ENCODE results near the gene R3HDM1. TPM values are rescaled to one million over a fixed set of nuclear protein-coding genes. Genes with fewer than 3 reads are reported as not detected.
"Not testable (repeated sequence)": the region's sequence is repeated elsewhere in the genome, so short reads cannot be mapped to it uniquely, and the experiment has no call there.

R3HDM1 gene
- total RNA-seq, 3 donors from 2014 or later = 14.6 to 21.6 (median 17.7) TPM

DNA sequence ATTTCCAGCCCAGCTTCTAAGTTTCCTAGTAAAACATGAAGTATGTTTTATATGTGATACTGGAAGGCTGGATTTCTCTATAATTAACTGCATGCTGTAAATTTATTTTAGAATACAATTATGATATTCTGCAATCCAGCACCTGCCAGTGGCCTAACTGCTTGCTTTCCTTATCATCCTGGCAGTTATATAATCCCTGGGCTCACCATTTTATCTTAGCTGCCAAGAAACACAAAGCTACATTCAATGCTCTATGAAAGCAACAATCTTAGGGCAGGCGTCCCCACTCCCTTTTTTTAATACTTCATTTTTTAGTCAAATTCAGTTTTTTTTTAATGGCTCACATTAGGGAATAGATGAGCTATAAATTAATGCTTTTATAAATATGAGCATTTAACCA, 172.0 kb downstream of the R3HDM1 start:
- Histone ChIP-seq H3K36me3 (no peaks in the 10 kb centered on the region), H3K9me3 (no peaks in the 10 kb centered on the region), H3K27me3 (no peaks in the 10 kb centered on the region), H3K27ac (no peak overlapping the region), H3K4me3 (no peak overlapping the region), H3K4me1 (no peaks in the 10 kb centered on the region)
- intact Hi-C loops (cut with DNase I; ENCODE audit: low total_unique reads) = no loop called here
- no peak for DNase-seq (ENCODE audit: low spot score in 2 of 2)
- TF ChIP-seq POLR2AphosphoS5 (IDR thresholded peaks at IDR 0.05) = no peak

DNA sequence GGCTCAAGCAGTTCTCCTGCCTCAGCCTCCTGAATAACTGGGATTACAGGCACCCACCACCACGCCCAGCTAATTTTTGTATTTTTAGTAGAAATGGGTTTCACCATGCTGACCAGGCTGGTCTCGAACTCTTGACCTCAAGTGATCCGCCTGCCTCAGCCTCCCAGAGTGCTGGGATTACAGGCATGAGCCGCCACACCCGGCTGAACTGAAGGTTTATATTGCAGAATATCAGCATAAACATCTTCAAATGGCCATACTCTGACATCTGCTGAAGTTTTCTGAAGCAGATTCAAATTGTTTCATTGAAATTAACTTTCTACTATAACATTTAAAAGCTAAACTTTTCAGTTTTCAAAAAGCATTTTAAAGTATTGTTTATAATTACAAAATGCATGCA, 172.8 kb downstream of the R3HDM1 start:
- intact Hi-C loops (cut with DNase I; ENCODE audit: low total_unique reads); DNase-seq (ENCODE audit: low spot score in 2 of 2); H3K4me1 ChIP-seq; H3K27ac ChIP-seq; H3K9me3 ChIP-seq; H3K27me3 ChIP-seq; H3K36me3 ChIP-seq; H3K4me3 ChIP-seq: not testable (repeated sequence)

DNA sequence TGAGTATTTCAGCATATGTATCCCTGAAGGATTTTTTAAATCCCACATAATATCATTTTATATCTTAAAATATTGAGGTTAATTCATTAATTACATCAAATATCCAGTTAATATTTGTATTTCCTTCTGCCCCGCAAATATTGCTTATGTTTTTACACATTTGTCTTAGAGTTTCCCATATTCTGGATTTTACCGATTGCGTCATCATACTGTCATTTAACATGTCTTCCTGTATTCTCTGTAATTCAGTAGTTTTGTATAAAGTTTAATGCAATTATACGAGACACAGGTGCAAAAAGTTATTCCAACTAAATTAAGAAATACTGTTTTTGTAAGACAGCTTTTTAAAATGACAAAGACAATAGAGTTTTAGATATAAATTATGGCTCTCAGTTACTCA, 176.9 kb downstream of the R3HDM1 start:
- TF ChIP-seq, protein P1, sequence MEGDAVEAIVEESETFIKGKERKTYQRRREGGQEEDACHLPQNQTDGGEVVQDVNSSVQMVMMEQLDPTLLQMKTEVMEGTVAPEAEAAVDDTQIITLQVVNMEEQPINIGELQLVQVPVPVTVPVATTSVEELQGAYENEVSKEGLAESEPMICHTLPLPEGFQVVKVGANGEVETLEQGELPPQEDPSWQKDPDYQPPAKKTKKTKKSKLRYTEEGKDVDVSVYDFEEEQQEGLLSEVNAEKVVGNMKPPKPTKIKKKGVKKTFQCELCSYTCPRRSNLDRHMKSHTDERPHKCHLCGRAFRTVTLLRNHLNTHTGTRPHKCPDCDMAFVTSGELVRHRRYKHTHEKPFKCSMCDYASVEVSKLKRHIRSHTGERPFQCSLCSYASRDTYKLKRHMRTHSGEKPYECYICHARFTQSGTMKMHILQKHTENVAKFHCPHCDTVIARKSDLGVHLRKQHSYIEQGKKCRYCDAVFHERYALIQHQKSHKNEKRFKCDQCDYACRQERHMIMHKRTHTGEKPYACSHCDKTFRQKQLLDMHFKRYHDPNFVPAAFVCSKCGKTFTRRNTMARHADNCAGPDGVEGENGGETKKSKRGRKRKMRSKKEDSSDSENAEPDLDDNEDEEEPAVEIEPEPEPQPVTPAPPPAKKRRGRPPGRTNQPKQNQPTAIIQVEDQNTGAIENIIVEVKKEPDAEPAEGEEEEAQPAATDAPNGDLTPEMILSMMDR (IDR thresholded peaks at IDR 0.05) = no peak
- TF ChIP-seq POLR2A (IDR thresholded peaks at IDR 0.05) = no peak
- TF ChIP-seq POLR2AphosphoS5 (IDR thresholded peaks at IDR 0.05) = no peak
- DNase-seq (ENCODE audit: low spot score in 2 of 2) = no peak
- Histone ChIP-seq H3K27ac (no peak overlapping the region), H3K4me1 (no peaks in the 10 kb centered on the region), H3K27me3 (no peaks in the 10 kb centered on the region), H3K9me3 (no peaks in the 10 kb centered on the region), H3K4me3 (no peak overlapping the region), H3K36me3 (no peaks in the 10 kb centered on the region)
- intact Hi-C loops (cut with DNase I; ENCODE audit: low total_unique reads) = no loop called here

DNA sequence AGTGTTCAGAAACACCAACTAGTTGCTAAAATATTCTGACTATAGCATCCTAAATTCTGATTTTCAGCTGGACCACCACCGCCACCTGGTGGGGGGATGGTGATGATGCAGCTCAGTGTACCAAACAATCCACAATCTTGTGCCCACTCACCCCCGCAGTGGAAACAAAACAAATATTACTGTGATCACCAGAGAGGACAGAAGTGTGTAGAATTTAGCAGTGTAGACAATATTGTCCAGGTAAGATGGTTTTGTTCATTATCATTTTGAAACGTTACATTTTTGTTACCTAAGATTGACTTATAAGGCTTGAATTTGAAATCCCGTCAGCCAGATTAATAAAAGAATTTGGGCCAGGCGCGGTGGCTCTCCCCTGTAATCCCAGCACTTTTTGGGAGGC, 178.7 kb downstream of the R3HDM1 start:
- Histone ChIP-seq H3K4me1 (no peaks in the 10 kb centered on the region), H3K4me3 (no peak overlapping the region), H3K36me3 (no peaks in the 10 kb centered on the region), H3K9me3 (no peaks in the 10 kb centered on the region), H3K27me3 (no peaks in the 10 kb centered on the region), H3K27ac (no peak overlapping the region)
- TF ChIP-seq, protein P1 (IDR thresholded peaks at IDR 0.05) = peak; percentile 82 to 84 (median 83)
- TF ChIP-seq POLR2A (IDR thresholded peaks at IDR 0.05) = no peak
- DNase-seq (ENCODE audit: low spot score in 2 of 2) = peak; percentile 25 to 57
- intact Hi-C loops (cut with DNase I; ENCODE audit: low total_unique reads) = no loop called here

DNA sequence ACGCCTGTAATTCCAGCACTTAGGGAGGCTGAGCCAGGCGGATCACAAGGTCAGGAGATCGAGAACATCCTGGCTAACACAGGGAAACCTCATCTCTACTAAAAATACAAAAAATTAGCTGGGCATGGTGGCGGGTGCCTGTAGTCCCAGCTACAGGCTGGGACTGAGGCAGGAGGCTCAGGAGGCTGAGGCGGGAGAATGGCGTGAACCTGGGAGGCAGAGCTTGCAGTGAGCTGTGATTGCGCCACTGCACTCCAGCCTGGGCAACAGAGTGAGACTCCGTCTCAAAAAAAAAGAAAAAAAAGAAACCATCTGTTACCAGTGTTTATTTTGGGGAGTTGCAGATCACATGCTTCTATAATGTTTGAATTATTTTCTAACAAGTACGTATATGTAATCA, 183.8 kb downstream of the R3HDM1 start:
- H3K27me3 ChIP-seq; H3K4me3 ChIP-seq; H3K36me3 ChIP-seq; H3K27ac ChIP-seq; intact Hi-C loops (cut with DNase I; ENCODE audit: low total_unique reads); DNase-seq (ENCODE audit: low spot score in 2 of 2); H3K4me1 ChIP-seq; H3K9me3 ChIP-seq: not testable (repeated sequence)

DNA sequence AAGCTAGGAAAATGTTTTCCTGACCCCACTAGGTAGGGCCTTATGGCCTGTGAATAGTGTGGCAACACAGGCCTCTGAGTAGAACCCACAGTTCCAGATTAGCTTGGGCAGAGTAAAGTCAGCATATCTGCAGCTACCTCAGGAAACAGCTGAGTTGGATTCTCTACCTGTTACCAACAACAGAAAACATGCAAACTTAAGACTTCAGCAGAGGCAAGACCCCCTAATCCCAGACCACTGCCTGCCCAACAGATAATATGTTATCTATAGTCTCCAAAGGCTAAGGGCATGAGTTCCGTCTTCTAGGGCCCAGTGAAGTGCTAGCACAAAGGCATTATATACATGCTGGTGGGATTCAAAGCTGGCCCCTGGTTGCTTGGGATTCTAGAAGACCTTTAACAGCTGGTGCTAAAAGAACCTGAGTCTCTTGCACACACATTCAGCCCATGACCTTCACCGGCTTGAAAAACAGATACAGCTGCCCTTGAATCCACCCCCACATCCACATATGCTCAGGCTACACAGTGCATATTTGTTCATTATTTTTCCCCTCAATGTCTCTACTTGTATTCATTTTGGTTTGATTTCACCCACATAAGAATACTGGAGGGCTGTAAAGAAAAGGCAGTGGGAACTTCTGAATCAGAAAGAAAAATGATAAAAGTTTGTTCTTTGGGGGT, 196.9 kb downstream of the R3HDM1 start:
- Histone ChIP-seq H3K27ac (no peak overlapping the region), H3K27me3 (no peaks in the 10 kb centered on the region), H3K9me3 (no peaks in the 10 kb centered on the region), H3K4me3 (no peak overlapping the region), H3K4me1 (no peaks in the 10 kb centered on the region), H3K36me3 (no peaks in the 10 kb centered on the region)
- intact Hi-C loops (cut with DNase I; ENCODE audit: low total_unique reads) = no loop called here
- DNase-seq (ENCODE audit: low spot score in 2 of 2) = no peak
- no peak for TF ChIP-seq POLR2AphosphoS5 (IDR thresholded peaks at IDR 0.05)
- TF ChIP-seq POLR2A (IDR thresholded peaks at IDR 0.05) = no peak
- TF ChIP-seq, protein P1 (IDR thresholded peaks at IDR 0.05) = no peak

DNA sequence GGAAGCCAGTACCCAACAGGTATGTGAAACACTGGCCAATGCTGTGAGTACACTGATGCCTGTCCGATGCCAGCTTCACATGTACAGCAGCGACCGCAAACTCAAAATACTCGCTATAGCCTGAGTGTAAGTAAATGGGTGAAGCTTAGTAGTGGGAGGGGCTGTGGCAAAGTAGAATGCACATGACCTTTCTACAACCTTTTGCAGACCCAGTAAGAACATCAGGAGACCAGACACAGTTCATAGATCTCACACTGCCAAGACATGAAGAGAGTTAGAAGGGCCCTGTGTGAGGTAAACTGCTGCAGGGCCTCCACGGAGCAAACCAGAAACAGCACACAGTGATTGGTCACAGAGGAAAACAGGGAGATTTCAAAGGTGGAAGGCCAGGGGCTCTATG, 201.3 kb downstream of the R3HDM1 start:
- no peak overlapping the region for H3K4me3 ChIP-seq
- TF ChIP-seq POLR2AphosphoS5 (IDR thresholded peaks at IDR 0.05) = no peak
- TF ChIP-seq, protein P1 (IDR thresholded peaks at IDR 0.05) = no peak
- TF ChIP-seq POLR2A (IDR thresholded peaks at IDR 0.05) = no peak
- H3K27me3 ChIP-seq = no peaks in the 10 kb centered on the region
- intact Hi-C loops (cut with DNase I; ENCODE audit: low total_unique reads) = no loop called here
- no peak for DNase-seq (ENCODE audit: low spot score in 2 of 2)
- no peaks in the 10 kb centered on the region for H3K9me3 ChIP-seq
- H3K4me1 ChIP-seq = no peaks in the 10 kb centered on the region
- H3K27ac ChIP-seq = no peak overlapping the region
- no peaks in the 10 kb centered on the region for H3K36me3 ChIP-seq
